H1 (cell line): ENCODE data around the gene NEB. TPM values are rescaled to one million over a fixed set of nuclear protein-coding genes. Genes with fewer than 3 reads are reported as not detected.

Experiments used
- CTCF ChIA-PET: fragments of 300-600 bp; sonication (Branson Sonifier 250); formaldehyde crosslinking; loops from one replicate; lab custom pipeline; 2021; ENCODE audit not compliant: partially characterized antibody; lab: Charles Lee
- POLR2A ChIA-PET: fragments of 300-600 bp; sonication (Branson Sonifier 250); formaldehyde crosslinking; loops from one replicate; lab custom pipeline; 2021; ENCODE audit warnings: inconsistent platforms; ENCODE audit not compliant: partially characterized antibody; lab: Charles Lee
- DNase-seq, 2 experiments: peaks; one replicate each; pipeline versions ENCODE4 v3.0.0 to v3.0.0-alpha.2; 2010 to 2022; ENCODE audit warnings: low spot score in 2 of 2, low read depth in 1 of 2, mixed read lengths in 1 of 2
- FAIRE-seq: peaks from 2 replicates; lab custom pipeline; 2011; peaks lifted over from hg19 to GRCh38; lab: Jason Lieb, UNC
- H2AFZ ChIP-seq: 2 replicates; pipeline ENCODE4 v1.8.1; 2012; ENCODE audit warnings: low read length, inconsistent platforms
- H2AK5ac ChIP-seq: 2 replicates; pipeline ENCODE4 v1.6.1; 2013; ENCODE audit warnings: low read depth, low read length
- H2BK120ac ChIP-seq: replicated peaks from 2 replicates; pipeline ENCODE3; 2013; ENCODE audit warnings: low read depth, low read length, inconsistent platforms
- H2BK12ac ChIP-seq: 2 replicates; pipeline ENCODE4 v1.6.1; 2013; ENCODE audit warnings: low read depth, low read length
- H2BK15ac ChIP-seq: 2 replicates; pipeline ENCODE4 v1.6.1; 2013; ENCODE audit warnings: low read length
- H2BK20ac ChIP-seq: 2 replicates; pipeline ENCODE4 v1.6.1; 2013; ENCODE audit warnings: low read length
- H2BK5ac ChIP-seq: 2 replicates; pipeline ENCODE4 v1.6.1; 2013; ENCODE audit warnings: low read depth, low read length
- H3K14ac ChIP-seq: 2 replicates; pipeline ENCODE4 v1.6.1; 2013; ENCODE audit warnings: inconsistent platforms; ENCODE audit not compliant: insufficient read length
- H3K18ac ChIP-seq: 2 replicates; pipeline ENCODE4 v1.6.1; 2013; ENCODE audit warnings: low read length; ENCODE audit errors: extremely low read depth
- H3K23ac ChIP-seq: 2 replicates; pipeline ENCODE4 v1.6.1; 2013; ENCODE audit warnings: inconsistent platforms; ENCODE audit not compliant: insufficient read length
- H3K23me2 ChIP-seq: 2 replicates; pipeline ENCODE4 v1.6.1; 2013; ENCODE audit warnings: low read depth, low read length
- H3K27ac ChIP-seq: 2 replicates; pipeline ENCODE4 v1.6.1; 2011; ENCODE audit warnings: low read depth, low read length, inconsistent platforms
- H3K27me3 ChIP-seq, 4 experiments: replicated peaks in 1 of 4; 1 replicate in 1 of 4; 2 replicates in 3 of 4; pipeline versions ENCODE4 v1.6.1 to v1.8.1; 2011 to 2013; ENCODE audit warnings: low read length in 3 of 4, mild to moderate bottlenecking in 3 of 4, inconsistent platforms in 2 of 4, mixed read lengths in 2 of 4, moderate library complexity in 1 of 4; ENCODE audit not compliant: control insufficient read depth in 3 of 4, insufficient read depth in 3 of 4; ENCODE audit errors: extremely low read depth in 1 of 4
- H3K36me3 ChIP-seq, 4 experiments: 2 replicates each; pipeline versions ENCODE4 v1.6.1 to v1.8.1; 2011 to 2013; ENCODE audit warnings: mild to moderate bottlenecking in 4 of 4, low read length in 3 of 4, moderate library complexity in 2 of 4, control low read depth in 1 of 4, inconsistent platforms in 1 of 4; ENCODE audit not compliant: insufficient read depth in 4 of 4, control insufficient read depth in 2 of 4
- H3K4ac ChIP-seq: replicated peaks from 2 replicates; pipeline ENCODE3; 2013; ENCODE audit warnings: low read length, low read depth, mixed read lengths, inconsistent platforms; ENCODE audit not compliant: insufficient read length
- H3K4me1 ChIP-seq, 4 experiments: replicated peaks in 1 of 4; 1 replicate in 1 of 4; 2 replicates in 3 of 4; pipeline versions ENCODE4 v1.6.1 to v1.8.1; 2011 to 2013; ENCODE audit warnings: low read length in 3 of 4, inconsistent platforms in 2 of 4, mixed read lengths in 1 of 4; ENCODE audit not compliant: insufficient read depth in 4 of 4, control insufficient read depth in 3 of 4
- H3K4me2 ChIP-seq, 2 experiments: 2 replicates each; pipeline versions ENCODE4 v1.6.1 to v1.8.1; 2011 to 2013; ENCODE audit warnings: low read depth in 2 of 2, low read length in 2 of 2, control low read depth in 1 of 2, inconsistent platforms in 1 of 2, mild to moderate bottlenecking in 1 of 2; ENCODE audit not compliant: insufficient read depth in 1 of 2
- H3K4me3 ChIP-seq, 4 experiments: fragments of 200-600, 300-600 bp in 1 of 4; sonication (generic), shearing (Covaris generic), sonication (Bioruptor Twin) in 1 of 4; 2 replicates each; pipeline versions ENCODE4 v1.5.1 to v1.8.1; 2011 to 2016; ENCODE audit warnings: low read length in 4 of 4, low read depth in 3 of 4, control low read depth in 2 of 4, inconsistent platforms in 2 of 4, mild to moderate bottlenecking in 2 of 4, mixed read lengths in 1 of 4, moderate library complexity in 1 of 4; ENCODE audit not compliant: insufficient read depth in 2 of 4; ENCODE audit errors: extremely low read depth in 1 of 4
- H3K56ac ChIP-seq: replicated peaks from 2 replicates; pipeline ENCODE3; 2013; ENCODE audit warnings: low read depth, mild to moderate bottlenecking, mixed read lengths, low read length, inconsistent platforms; ENCODE audit not compliant: insufficient read length
- H3K79me1 ChIP-seq: 2 replicates; pipeline ENCODE4 v1.6.1; 2013; ENCODE audit warnings: low read depth, low read length, control low read depth
- H3K79me2 ChIP-seq, 2 experiments: 2 replicates each; pipeline versions ENCODE4 v1.6.1 to v1.8.1; 2012 to 2013; ENCODE audit warnings: low read length in 2 of 2, mild to moderate bottlenecking in 2 of 2, inconsistent platforms in 1 of 2; ENCODE audit not compliant: insufficient read depth in 2 of 2, control insufficient read depth in 1 of 2
- H3K9ac ChIP-seq, 4 experiments: replicated peaks in 1 of 4; 1 replicate in 1 of 4; 2 replicates in 3 of 4; pipeline versions ENCODE4 v1.6.1 to v1.8.1; 2011 to 2013; ENCODE audit warnings: low read depth in 3 of 4, low read length in 3 of 4, control low read depth in 2 of 4, mild to moderate bottlenecking in 2 of 4, moderate library complexity in 2 of 4, inconsistent platforms in 1 of 4; ENCODE audit errors: extremely low read depth in 1 of 4
- H3K9me3 ChIP-seq, 2 experiments: 2 replicates each; pipeline versions ENCODE4 v1.6.1 to v1.8.1; 2012 to 2013; ENCODE audit warnings: mild to moderate bottlenecking in 2 of 2, moderate library complexity in 2 of 2, control low read depth in 1 of 2, inconsistent platforms in 1 of 2, low read depth in 1 of 2, low read length in 1 of 2, mixed read lengths in 1 of 2; ENCODE audit not compliant: insufficient read depth in 2 of 2
- H4K20me1 ChIP-seq, 2 experiments: replicated peaks in 1 of 2; 2 replicates each; pipeline versions ENCODE3 to v1.8.1; 2011 to 2013; ENCODE audit warnings: inconsistent platforms in 2 of 2, low read length in 2 of 2, mild to moderate bottlenecking in 1 of 2; ENCODE audit not compliant: insufficient read depth in 2 of 2, control insufficient read depth in 1 of 2
- H4K5ac ChIP-seq: 2 replicates; pipeline ENCODE4 v1.6.1; 2013; ENCODE audit warnings: low read length, low read depth, mixed read lengths, inconsistent platforms; ENCODE audit not compliant: insufficient read length
- H4K8ac ChIP-seq: 2 replicates; pipeline ENCODE4 v1.8.0; 2013; ENCODE audit warnings: mild to moderate bottlenecking, moderate library complexity, low read length, inconsistent platforms; ENCODE audit not compliant: insufficient read depth; ENCODE audit errors: extremely low read depth
- H4K91ac ChIP-seq: replicated peaks from 2 replicates; pipeline ENCODE3; 2013; ENCODE audit warnings: low read length, mixed read lengths, inconsistent platforms; ENCODE audit not compliant: insufficient read length
- GTF2F1 ChIP-seq: IDR thresholded peaks from 2 replicates; pipeline ENCODE4 v1.6.1; 2012; ENCODE audit warnings: low read depth, low read length, improper control_type of control experiment, borderline replicate concordance
- RFX5 ChIP-seq: IDR thresholded peaks from 2 replicates; pipeline ENCODE4 v1.6.1; 2011; ENCODE audit warnings: low read depth, low read length, improper control_type of control experiment, borderline replicate concordance
- SP1 ChIP-seq: IDR thresholded peaks from 2 replicates; pipeline ENCODE4 v1.6.1; 2011; ENCODE audit warnings: low read depth, low read length
- TBP ChIP-seq: IDR thresholded peaks from 2 replicates; pipeline ENCODE4 v1.6.1; 2011; ENCODE audit warnings: low read depth, low read length, improper control_type of control experiment
- WGBS, 2 experiments: shearing (Covaris generic) in 1 of 2; methylation state at CpG; one replicate each; pipeline versions ENCODE4 v1.1.6 to v1.1.7; 2013 to 2015; ENCODE audit warnings: low lambda C conversion rate in 2 of 2, mixed read lengths in 2 of 2, inconsistent platforms in 1 of 2, low coverage in 1 of 2, missing lambda C conversion rate in 1 of 2; ENCODE audit not compliant: insufficient replicate concordance in 2 of 2, insufficient coverage in 1 of 2, insufficient read length in 1 of 2; ENCODE audit errors: extremely low coverage in 1 of 2, missing lambda C conversion rate in 1 of 2; 5-methylcytosine and 5-hydroxymethylcytosine counted together
- polyA plus RNA-seq, 7 experiments: library from polyadenylated mRNA; depleted of rRNA in 3 of 7; stranded (reverse) in 5 of 7; unstranded in 2 of 7; fragments of >200 nt in 5 of 7; fragments of 200-250 nt in 2 of 7; gene quantifications; 1 replicate in 5 of 7; 2 replicates in 1 of 7; 4 replicates in 1 of 7; pipeline versions ENCODE4 v1.2.1 to v1.2.3, GENCODE V29; 2011 to 2013; ENCODE audit warnings: missing spikeins in 2 of 7, mixed read lengths in 2 of 7
- total RNA-seq: library from RNA; stranded (reverse); fragmentation: NEBNext Ultra II Directional; extraction: Animal tissue kit (Norgen Biotek cat#: 25700); gene quantifications from 2 replicates; pipeline ENCODE4 v1.2.1, GENCODE V29; 2021

Gene NEB
- total and polyA plus RNA-seq, 2 of the 8 experiments (the other 6 are each of a cell fraction or from before 2014, with no cell fraction given): 1.4 to 2.5 TPM

DNA sequence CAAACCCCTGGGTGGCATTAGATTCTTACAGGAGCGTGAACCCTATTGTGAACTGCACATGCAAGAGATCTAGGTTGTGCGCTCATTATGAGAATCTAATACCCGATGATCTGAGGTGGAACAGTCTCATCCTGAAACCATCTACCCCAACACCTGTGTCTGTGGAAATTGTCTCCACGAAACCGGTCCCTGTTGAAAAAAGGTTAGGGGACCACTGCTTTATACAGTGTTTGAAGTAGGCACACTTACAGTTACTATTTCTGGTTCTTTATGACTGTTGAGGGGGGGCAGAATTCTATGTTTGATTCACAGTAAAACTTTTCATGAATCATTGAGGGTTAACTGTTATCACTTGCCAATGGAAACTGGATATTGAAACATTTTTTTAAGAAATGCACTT is 252.5 kb downstream of the NEB start:
- H2BK15ac ChIP-seq: no peak overlapping the region
- ChIA-PET CTCF (no interaction called here), POLR2A (interaction anchor here (1.6 kb wide), 1 partner anchor 26 kb away, joined by 4 read pairs; no protein-coding TSS in a partner anchor)
- H2BK12ac ChIP-seq: no peak overlapping the region
- H3K36me3 ChIP-seq: peaks cover 2 to 68% (median 18%) of the 10 kb centered on the region in 4 experiments; a peak in 7 of 8 replicates
- no peak overlapping the region for H3K9ac ChIP-seq
- H3K27me3 ChIP-seq: no peaks in the 10 kb centered on the region
- no peak overlapping the region for H2BK120ac ChIP-seq
- 96% methylated on average over 5 of the region's 5 CpGs; no CpG with 5 or more reads in 1 of the 2 experiments for WGBS, 2 experiments
- H4K8ac ChIP-seq: no peak overlapping the region
- H2AFZ ChIP-seq: no peak overlapping the region
- no peaks in the 10 kb centered on the region for H3K23me2 ChIP-seq
- H4K5ac ChIP-seq: no peak overlapping the region
- no peak overlapping the region for H4K91ac ChIP-seq
- FAIRE-seq (no peak), DNase-seq (no peak)
- H2BK20ac ChIP-seq: no peak overlapping the region
- peaks cover 0 to 2% (median 0%) of the 10 kb centered on the region in 4 experiments; a peak in 1 of 7 replicates for H3K4me1 ChIP-seq
- H3K79me2 ChIP-seq: peaks cover 0 to 8% of the 10 kb centered on the region in 2 experiments; a peak in 1 of 4 replicates
- no peak overlapping the region for H3K23ac ChIP-seq
- no peak overlapping the region for H3K14ac ChIP-seq
- H3K9me3 ChIP-seq: no peaks in the 10 kb centered on the region
- H3K4me2 ChIP-seq: no peak overlapping the region
- no peaks in the 10 kb centered on the region for H3K79me1 ChIP-seq
- H2BK5ac ChIP-seq: no peak overlapping the region
- H3K4me3 ChIP-seq: no peak overlapping the region
- H2AK5ac ChIP-seq: no peak overlapping the region
- peaks cover 0 to 4% of the 10 kb centered on the region in 2 experiments for H4K20me1 ChIP-seq
- no peak overlapping the region for H3K18ac ChIP-seq
- no peak overlapping the region for H3K27ac ChIP-seq
- no peak overlapping the region for H3K4ac ChIP-seq
- no peak overlapping the region for H3K56ac ChIP-seq
- TF ChIP-seq TBP (no peak), RFX5 (no peak), SP1 (no peak), GTF2F1 (no peak)
